Nephron progenitor cell (in vitro differentiated cells): Measurements from ENCODE around the gene SEMA5B.

ENCODE experiments used
- DNase-seq: peaks from one replicate; pipeline ENCODE4 v3.0.0; 2021
- H3K27ac Mint-ChIP-seq: 2 replicates; pipeline ENCODE4 v1.8.0; 2021; ENCODE audit warnings: mild to moderate bottlenecking, moderate library complexity, mixed read lengths
- H3K27me3 Mint-ChIP-seq: 2 replicates; pipeline ENCODE4 v1.8.0; 2021; ENCODE audit warnings: mild to moderate bottlenecking, low read depth, mixed read lengths; ENCODE audit not compliant: poor library complexity
- H3K36me3 Mint-ChIP-seq: 2 replicates; pipeline ENCODE4 v1.8.0; 2021; ENCODE audit warnings: low read depth, mixed read lengths
- H3K4me1 Mint-ChIP-seq: 2 replicates; pipeline ENCODE4 v1.8.0; 2021; ENCODE audit warnings: mixed read lengths
- H3K4me3 Mint-ChIP-seq: 2 replicates; pipeline ENCODE4 v1.8.0; 2021; ENCODE audit warnings: mild to moderate bottlenecking, moderate library complexity, mixed read lengths
- H3K9me3 Mint-ChIP-seq: 2 replicates; pipeline ENCODE4 v1.8.0; 2021; ENCODE audit warnings: mild to moderate bottlenecking, moderate library complexity, mixed read lengths
- CTCF ChIP-seq: fragments of 200-600 bp; sonication (generic); IDR thresholded peaks from 2 replicates; pipeline ENCODE4 v1.5.0; 2021; ENCODE audit warnings: antibody characterized with exemption

The SEMA5B gene

GRCh38 chr3:122886251-122886650 lies 141.3 kb downstream of the SEMA5B start:
- Mint-ChIP-seq H3K36me3 (peaks cover 6% of the 10 kb centered on the region), H3K4me1 (peaks cover 18% of the 10 kb centered on the region), H3K9me3 (no peaks in the 10 kb centered on the region), H3K27ac (no peak overlapping the region), H3K27me3 (no peaks in the 10 kb centered on the region), H3K4me3 (no peak overlapping the region)
- no peak for TF ChIP-seq CTCF
- no peak for DNase-seq

DNA sequence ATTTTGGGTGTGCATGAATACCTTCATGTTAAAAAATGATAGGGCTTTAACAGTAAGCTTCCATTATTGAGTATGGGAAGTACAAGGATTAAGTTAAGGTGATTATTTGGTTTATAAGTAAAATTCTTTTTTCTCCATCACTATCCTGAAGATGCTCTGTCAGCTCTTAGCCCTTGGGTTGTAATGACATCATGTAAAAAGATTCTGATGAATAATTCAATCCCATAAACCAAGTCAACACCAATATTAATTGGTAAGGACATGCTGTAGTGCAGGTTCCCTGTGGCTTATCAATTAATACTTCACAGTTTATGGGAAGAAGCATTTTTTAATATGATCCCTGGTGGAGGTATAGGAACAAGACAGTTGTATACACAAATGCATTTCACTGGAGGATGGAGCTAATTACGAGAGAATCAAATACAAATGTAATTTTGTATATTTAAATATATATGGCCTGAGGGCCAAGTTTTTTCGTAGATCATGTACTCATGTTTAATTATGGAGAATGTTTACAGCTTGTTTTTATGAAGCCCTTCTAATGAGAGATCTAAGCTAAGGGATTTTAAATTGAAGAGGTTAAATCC lies 145.1 kb downstream of the SEMA5B start:
- H3K36me3 Mint-ChIP-seq, result peaks cover 8% of the 10 kb centered on the region
- H3K9me3 Mint-ChIP-seq, result no peaks in the 10 kb centered on the region
- no peak overlapping the region for H3K4me3 Mint-ChIP-seq
- no peaks in the 10 kb centered on the region for H3K4me1 Mint-ChIP-seq
- no peak for DNase-seq
- no peak for TF ChIP-seq CTCF
- H3K27me3 Mint-ChIP-seq, result no peaks in the 10 kb centered on the region
- H3K27ac Mint-ChIP-seq, result no peak overlapping the region

GRCh38 chr3:122880624-122881023 lies 146.9 kb downstream of the SEMA5B start:
- TF ChIP-seq CTCF, result no peak
- no peaks in the 10 kb centered on the region for H3K27me3 Mint-ChIP-seq
- DNase-seq, result no peak
- peaks cover 8% of the 10 kb centered on the region for H3K36me3 Mint-ChIP-seq
- H3K4me1 Mint-ChIP-seq, result no peaks in the 10 kb centered on the region
- H3K9me3 Mint-ChIP-seq, result no peaks in the 10 kb centered on the region
- H3K27ac Mint-ChIP-seq, result no peak overlapping the region
- no peak overlapping the region for H3K4me3 Mint-ChIP-seq

DNA sequence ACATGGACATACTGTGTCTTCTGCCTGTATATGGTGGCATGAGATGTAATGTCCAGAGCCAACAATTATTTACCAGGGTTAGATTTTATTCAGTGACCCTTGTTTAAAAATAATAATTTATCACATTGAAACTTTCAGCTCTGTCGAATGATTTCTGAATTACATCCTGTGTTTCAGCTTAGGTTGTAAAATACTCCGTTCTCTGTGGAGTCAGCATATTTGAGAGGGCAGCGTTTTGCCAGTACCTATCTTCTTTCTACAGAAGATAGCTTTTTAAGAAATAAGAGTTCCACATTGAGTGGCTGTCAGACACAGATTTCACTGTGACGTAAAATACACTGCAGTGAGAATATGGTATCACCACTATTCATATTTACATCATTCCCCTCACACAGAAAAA lies 147.4 kb downstream of the SEMA5B start:
- Mint-ChIP-seq H3K9me3 (no peaks in the 10 kb centered on the region), H3K27ac (no peak overlapping the region), H3K27me3 (no peaks in the 10 kb centered on the region), H3K4me3 (no peak overlapping the region), H3K4me1 (no peaks in the 10 kb centered on the region), H3K36me3 (peaks cover 8% of the 10 kb centered on the region)
- no peak for DNase-seq
- TF ChIP-seq CTCF, result no peak

- Mint-ChIP-seq H3K27me3 (no peaks in the 10 kb centered on the region), H3K4me3 (no peak overlapping the region), H3K27ac (no peak overlapping the region), H3K9me3 (no peaks in the 10 kb centered on the region), H3K4me1 (no peaks in the 10 kb centered on the region), H3K36me3 (no peaks in the 10 kb centered on the region)
- no peak for DNase-seq
- no peak for TF ChIP-seq CTCF
Measured at GRCh38 chr3:122875547-122876127, 151.9 kb downstream of the SEMA5B start.
